ENCODE results near the gene ANO8. TPM values are rescaled to one million over a fixed set of nuclear protein-coding genes. Genes with fewer than 3 reads are reported as not detected.

ANO8 gene
- total RNA-seq, 2 donors from 2014 or later = 11.1 to 13.7 TPM

- Mint-ChIP-seq H3K36me3 (ENCODE audit: insufficient read depth in 2 of 2) (no peaks in the 10 kb centered on the region), H3K27me3 (ENCODE audit: low read depth) (peaks cover 13% of the 10 kb centered on the region), H3K4me1 (ENCODE audit: low read depth) (peaks cover 21% of the 10 kb centered on the region), H3K27ac (no peak overlapping the region), H3K9me3 (peaks cover 0 to 2% of the 10 kb centered on the region in 2 donors), H3K4me3 (peak overlapping the region; percentile 65 to 70)
- ATAC-seq (replicated peaks in 1 of 2) (no peak), DNase-seq (no peak)
Observed at GRCh38 chr19:17329366-17330261, 5.0 kb downstream of the ANO8 start.

GRCh38 chr19:17328517-17329365 lies 5.9 kb downstream of the ANO8 start:
- Mint-ChIP-seq H3K9me3 (peaks cover 0 to 2% of the 10 kb centered on the region in 2 donors), H3K27ac (no peak overlapping the region), H3K4me1 (ENCODE audit: low read depth) (peaks cover 17% of the 10 kb centered on the region), H3K4me3 (peak overlapping the region; percentile 82 to 88), H3K27me3 (ENCODE audit: low read depth) (peaks cover 13% of the 10 kb centered on the region), H3K36me3 (ENCODE audit: insufficient read depth in 2 of 2) (no peaks in the 10 kb centered on the region)
- peak; percentile 31 to 37 for DNase-seq
- peak; percentile 26 to 34 for ATAC-seq (replicated peaks in 1 of 2)

- Mint-ChIP-seq H3K4me1 (ENCODE audit: low read depth) (peaks cover 14% of the 10 kb centered on the region), H3K27ac (no peak overlapping the region), H3K4me3 (peak overlapping the region; percentile 82 to 88), H3K36me3 (ENCODE audit: insufficient read depth in 2 of 2) (no peaks in the 10 kb centered on the region), H3K9me3 (peaks cover 0 to 2% of the 10 kb centered on the region in 2 donors), H3K27me3 (ENCODE audit: low read depth) (peaks cover 13% of the 10 kb centered on the region)
- peak; percentile 72 to 74 for ATAC-seq (replicated peaks in 1 of 2)
- DNase-seq = peak; percentile 50 to 58
Observed at GRCh38 chr19:17327654-17328516, 6.8 kb downstream of the ANO8 start.

- no peaks in the 10 kb centered on the region for H3K36me3 Mint-ChIP-seq (ENCODE audit: insufficient read depth in 2 of 2)
- ATAC-seq (replicated peaks in 1 of 2) = no peak
- H3K27me3 Mint-ChIP-seq (ENCODE audit: low read depth) = peaks cover 13% of the 10 kb centered on the region
- H3K4me1 Mint-ChIP-seq (ENCODE audit: low read depth) = peaks cover 10% of the 10 kb centered on the region
- no peak for DNase-seq
- no peak overlapping the region for H3K27ac Mint-ChIP-seq
- H3K4me3 Mint-ChIP-seq = peak overlapping the region in 1 of 2 donors; percentile 31
- no peaks in the 10 kb centered on the region for H3K9me3 Mint-ChIP-seq
Observed at GRCh38 chr19:17327068-17327653, 7.5 kb downstream of the ANO8 start.

GRCh38 chr19:17326595-17326966 lies 8.1 kb downstream of the ANO8 start:
- Mint-ChIP-seq H3K4me3 (no peak overlapping the region), H3K36me3 (ENCODE audit: insufficient read depth in 2 of 2) (no peaks in the 10 kb centered on the region), H3K27ac (no peak overlapping the region), H3K9me3 (no peaks in the 10 kb centered on the region), H3K4me1 (ENCODE audit: low read depth) (peaks cover 10% of the 10 kb centered on the region), H3K27me3 (ENCODE audit: low read depth) (peaks cover 13% of the 10 kb centered on the region)
- ATAC-seq (replicated peaks in 1 of 2) (no peak), DNase-seq (no peak)

- no peaks in the 10 kb centered on the region for H3K36me3 Mint-ChIP-seq (ENCODE audit: insufficient read depth in 2 of 2)
- DNase-seq (no peak), ATAC-seq (replicated peaks in 1 of 2) (no peak)
- no peak overlapping the region for H3K27ac Mint-ChIP-seq
- H3K9me3 Mint-ChIP-seq = no peaks in the 10 kb centered on the region
- no peak overlapping the region for H3K4me3 Mint-ChIP-seq
- H3K4me1 Mint-ChIP-seq (ENCODE audit: low read depth) = peaks cover 10% of the 10 kb centered on the region
- peaks cover 13% of the 10 kb centered on the region for H3K27me3 Mint-ChIP-seq (ENCODE audit: low read depth)
Observed at GRCh38 chr19:17325881-17326594, 8.6 kb downstream of the ANO8 start.

GRCh38 chr19:17325133-17325532 lies 9.5 kb downstream of the ANO8 start:
- peaks cover under 1 to 1% of the 10 kb centered on the region in 2 donors for H3K36me3 Mint-ChIP-seq (ENCODE audit: insufficient read depth in 2 of 2)
- no peak for DNase-seq
- no peak overlapping the region for H3K4me3 Mint-ChIP-seq
- H3K27ac Mint-ChIP-seq = no peak overlapping the region
- peaks cover 5% of the 10 kb centered on the region for H3K27me3 Mint-ChIP-seq (ENCODE audit: low read depth)
- no peak for ATAC-seq (replicated peaks in 1 of 2)
- peaks cover 10% of the 10 kb centered on the region for H3K4me1 Mint-ChIP-seq (ENCODE audit: low read depth)
- H3K9me3 Mint-ChIP-seq = no peaks in the 10 kb centered on the region

- DNase-seq (no peak), ATAC-seq (replicated peaks in 1 of 2) (no peak)
- Mint-ChIP-seq H3K27me3 (ENCODE audit: low read depth) (no peaks in the 10 kb centered on the region), H3K27ac (no peak overlapping the region), H3K36me3 (ENCODE audit: insufficient read depth in 2 of 2) (peaks cover 1 to 3% of the 10 kb centered on the region in 2 donors), H3K4me1 (ENCODE audit: low read depth) (peaks cover 9% of the 10 kb centered on the region), H3K9me3 (no peaks in the 10 kb centered on the region), H3K4me3 (no peak overlapping the region)
Observed at GRCh38 chr19:17324357-17325114, 10.1 kb downstream of the ANO8 start.

- H3K9me3 Mint-ChIP-seq = no peaks in the 10 kb centered on the region
- H3K4me3 Mint-ChIP-seq = peak overlapping the region in 1 of 2 donors; percentile 34
- no peak overlapping the region for H3K27ac Mint-ChIP-seq
- peak; percentile 42 to 45 for ATAC-seq (replicated peaks in 1 of 2)
- H3K4me1 Mint-ChIP-seq (ENCODE audit: low read depth) = peaks cover 5% of the 10 kb centered on the region
- peaks cover 1 to 3% of the 10 kb centered on the region in 2 donors for H3K36me3 Mint-ChIP-seq (ENCODE audit: insufficient read depth in 2 of 2)
- peak; percentile 55 for DNase-seq
- H3K27me3 Mint-ChIP-seq (ENCODE audit: low read depth) = no peaks in the 10 kb centered on the region
Observed at GRCh38 chr19:17323964-17324332, 10.7 kb downstream of the ANO8 start.

- Mint-ChIP-seq H3K36me3 (ENCODE audit: insufficient read depth in 2 of 2) (peaks cover 1 to 3% of the 10 kb centered on the region in 2 donors), H3K9me3 (no peaks in the 10 kb centered on the region), H3K27me3 (ENCODE audit: low read depth) (no peaks in the 10 kb centered on the region), H3K27ac (peak overlapping the region; percentile 73), H3K4me1 (ENCODE audit: low read depth) (peaks cover 5% of the 10 kb centered on the region), H3K4me3 (peak overlapping the region; percentile 58 to 67)
- ATAC-seq (replicated peaks in 1 of 2) = peak; percentile 10 to 21
- no peak for DNase-seq
Observed at GRCh38 chr19:17323300-17323963, 11.2 kb downstream of the ANO8 start.

GRCh38 chr19:17322854-17323253 lies 11.8 kb downstream of the ANO8 start:
- ATAC-seq (replicated peaks in 1 of 2) (no peak), DNase-seq (no peak)
- no peaks in the 10 kb centered on the region for H3K9me3 Mint-ChIP-seq
- H3K4me3 Mint-ChIP-seq = peak overlapping the region in 1 of 2 donors; percentile 67
- H3K36me3 Mint-ChIP-seq (ENCODE audit: insufficient read depth in 2 of 2) = peaks cover 1 to 3% of the 10 kb centered on the region in 2 donors
- no peaks in the 10 kb centered on the region for H3K27me3 Mint-ChIP-seq (ENCODE audit: low read depth)
- peaks cover 5% of the 10 kb centered on the region for H3K4me1 Mint-ChIP-seq (ENCODE audit: low read depth)
- H3K27ac Mint-ChIP-seq = peak overlapping the region; percentile 73
